Kidney epithelial cell (primary cell): ENCODE data around the gene AGXT2. TPM values are rescaled to one million over a fixed set of nuclear protein-coding genes. Genes with fewer than 3 reads are reported as not detected.

Experiments
- DNase-seq: peaks from one replicate; pipeline ENCODE4 v3.0.0-alpha.2; 2010; ENCODE audit warnings: low read depth
- H3K27me3 ChIP-seq: 2 replicates; pipeline ENCODE4 v1.6.0; 2011; ENCODE audit warnings: low read length; ENCODE audit not compliant: control insufficient read depth, insufficient read depth
- H3K36me3 ChIP-seq: 2 replicates; pipeline ENCODE4 v1.5.1; 2011; ENCODE audit warnings: low read length; ENCODE audit not compliant: control insufficient read depth, insufficient read depth
- H3K4me3 ChIP-seq: 2 replicates; pipeline ENCODE4 v1.5.1; 2011; ENCODE audit warnings: low read depth, mild to moderate bottlenecking, control low read depth, low read length
- CTCF ChIP-seq: IDR thresholded peaks from 2 replicates; pipeline ENCODE4 v1.5.1; 2011; ENCODE audit warnings: mild to moderate bottlenecking, moderate library complexity, low read length, control low read depth, inconsistent platforms; ENCODE audit not compliant: insufficient read depth, poor library complexity, severe bottlenecking
- total RNA-seq: library from RNA; depleted of rRNA; stranded (reverse); fragments of >200 nt; gene quantifications from 2 replicates; pipeline ENCODE4 v1.2.3, GENCODE V29; 2015

The AGXT2 gene
- total RNA-seq, 1 donor from 2014 or later = not detected

GRCh38 chr5:35003018-35003957 is 44.5 kb downstream of the AGXT2 start:
- peak; percentile 90 for TF ChIP-seq CTCF
- no peak for DNase-seq
- H3K36me3 ChIP-seq = no peaks in the 10 kb centered on the region

GRCh38 chr5:35002459-35002858 is 45.3 kb downstream of the AGXT2 start:
- Histone ChIP-seq H3K27me3 (no peaks in the 10 kb centered on the region), H3K4me3 (no peak overlapping the region), H3K36me3 (no peaks in the 10 kb centered on the region)
- TF ChIP-seq CTCF = no peak
- DNase-seq = no peak

More at GRCh38 chr5:35003018-35003957, 44.5 kb downstream of the AGXT2 start:
- no peak overlapping the region for H3K4me3 ChIP-seq
- no peaks in the 10 kb centered on the region for H3K27me3 ChIP-seq

GRCh38 chr5:35001842-35002241 is 45.9 kb downstream of the AGXT2 start:
- H3K27me3 ChIP-seq = no peaks in the 10 kb centered on the region
- H3K36me3 ChIP-seq = no peaks in the 10 kb centered on the region
- TF ChIP-seq CTCF = no peak
- DNase-seq = no peak
- no peak overlapping the region for H3K4me3 ChIP-seq

- TF ChIP-seq CTCF = no peak
- DNase-seq = no peak
- Histone ChIP-seq H3K36me3 (no peaks in the 10 kb centered on the region), H3K27me3 (no peaks in the 10 kb centered on the region), H3K4me3 (no peak overlapping the region)
Observed at GRCh38 chr5:34998058-34998789, 49.5 kb downstream of the AGXT2 start.

GRCh38 chr5:34996261-34996660 is 51.5 kb downstream of the AGXT2 start:
- Histone ChIP-seq H3K27me3 (no peaks in the 10 kb centered on the region), H3K4me3 (no peak overlapping the region), H3K36me3 (no peaks in the 10 kb centered on the region)
- no peak for TF ChIP-seq CTCF
- DNase-seq = no peak
